ENCODE results near the gene COPB2.

DNA sequence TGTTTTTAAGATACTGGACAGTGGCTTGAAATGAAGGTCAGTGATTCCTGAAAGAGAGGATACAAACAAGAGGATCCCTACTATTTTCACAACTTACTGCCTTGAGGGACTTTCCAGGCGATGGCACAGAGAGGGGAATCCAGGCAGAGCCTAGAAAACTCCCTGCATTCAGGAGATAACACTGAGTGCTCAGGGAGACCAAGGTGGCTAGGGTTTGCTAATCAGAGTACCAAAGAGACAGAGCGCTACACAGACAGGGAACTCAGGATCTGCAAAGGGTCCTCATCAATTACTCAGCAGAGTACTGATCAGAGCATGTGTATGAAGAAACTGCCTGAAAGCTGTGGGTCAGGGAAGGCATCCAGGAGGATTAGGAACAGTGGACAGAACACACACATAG lies 57.4 kb downstream of the COPB2 start:
- no peak for TF ChIP-seq EZH2 (IDR thresholded peaks at IDR 0.05; ENCODE audit: low read length, unreplicated experiment)
- TF ChIP-seq, protein P1, sequence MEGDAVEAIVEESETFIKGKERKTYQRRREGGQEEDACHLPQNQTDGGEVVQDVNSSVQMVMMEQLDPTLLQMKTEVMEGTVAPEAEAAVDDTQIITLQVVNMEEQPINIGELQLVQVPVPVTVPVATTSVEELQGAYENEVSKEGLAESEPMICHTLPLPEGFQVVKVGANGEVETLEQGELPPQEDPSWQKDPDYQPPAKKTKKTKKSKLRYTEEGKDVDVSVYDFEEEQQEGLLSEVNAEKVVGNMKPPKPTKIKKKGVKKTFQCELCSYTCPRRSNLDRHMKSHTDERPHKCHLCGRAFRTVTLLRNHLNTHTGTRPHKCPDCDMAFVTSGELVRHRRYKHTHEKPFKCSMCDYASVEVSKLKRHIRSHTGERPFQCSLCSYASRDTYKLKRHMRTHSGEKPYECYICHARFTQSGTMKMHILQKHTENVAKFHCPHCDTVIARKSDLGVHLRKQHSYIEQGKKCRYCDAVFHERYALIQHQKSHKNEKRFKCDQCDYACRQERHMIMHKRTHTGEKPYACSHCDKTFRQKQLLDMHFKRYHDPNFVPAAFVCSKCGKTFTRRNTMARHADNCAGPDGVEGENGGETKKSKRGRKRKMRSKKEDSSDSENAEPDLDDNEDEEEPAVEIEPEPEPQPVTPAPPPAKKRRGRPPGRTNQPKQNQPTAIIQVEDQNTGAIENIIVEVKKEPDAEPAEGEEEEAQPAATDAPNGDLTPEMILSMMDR (conservative IDR thresholded peaks at IDR 0.05; ENCODE audit: low read depth, low read length), result no peak
- TF ChIP-seq EZH2phosphoT487 (IDR thresholded peaks at IDR 0.05; ENCODE audit: borderline replicate concordance, low read length), result no peak

Measured in PC-3 (cell line).